ENCODE results near the gene RHCG. TPM values are rescaled to one million over a fixed set of nuclear protein-coding genes. Genes with fewer than 3 reads are reported as not detected.

RHCG gene
- total RNA-seq, 2 experiments from 2014 or later, result not detected

GRCh38 chr15:89500397-89501270 is 4.3 kb upstream of the RHCG start:
- ChIA-PET POLR2A (no interaction called here), CTCF (interaction anchor here (0.9 to 1.7 kb wide), 4 partner anchors 58 to 144 kb away, joined by 3 to 9 read pairs (median 6); no protein-coding TSS in a partner anchor)
- Mint-ChIP-seq H3K27me3 (ENCODE audit: low read depth) (peaks cover 34% of the 10 kb centered on the region), H3K36me3 (ENCODE audit: low read depth) (no peaks in the 10 kb centered on the region), H3K9me3 (ENCODE audit: insufficient read depth) (no peaks in the 10 kb centered on the region), H3K4me3 (no peak overlapping the region), H3K27ac (no peak overlapping the region), H3K4me1 (ENCODE audit: low read depth) (peaks cover 15% of the 10 kb centered on the region)
- no peak for DNase-seq
- peak; percentile 56 for ATAC-seq

DNA sequence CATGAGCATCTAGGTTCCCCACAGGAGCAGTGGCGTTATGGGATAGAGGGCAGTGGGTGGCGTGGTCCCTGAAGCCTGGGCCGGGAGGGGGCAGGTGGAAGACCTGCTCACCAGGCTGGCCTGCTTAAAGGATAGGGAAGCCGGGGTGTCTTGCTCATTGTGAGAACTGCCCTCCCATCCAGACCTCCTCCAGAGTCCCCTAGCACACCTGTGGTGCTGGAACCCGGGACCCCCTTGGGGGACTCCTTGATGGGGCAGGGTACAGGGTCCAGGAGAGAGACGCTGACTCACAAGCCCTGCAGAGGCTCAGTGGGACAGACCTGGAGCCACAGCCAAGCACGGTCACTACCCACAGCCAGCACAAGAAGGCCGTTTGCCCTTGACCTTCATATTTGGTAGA is 2.8 kb upstream of the RHCG start:
- ChIA-PET CTCF (no interaction called here), POLR2A (no interaction called here)
- Mint-ChIP-seq H3K36me3 (ENCODE audit: low read depth) (no peaks in the 10 kb centered on the region), H3K4me3 (no peak overlapping the region), H3K27me3 (ENCODE audit: low read depth) (peaks cover 35% of the 10 kb centered on the region), H3K27ac (no peak overlapping the region), H3K4me1 (ENCODE audit: low read depth) (peaks cover 18% of the 10 kb centered on the region), H3K9me3 (ENCODE audit: insufficient read depth) (no peaks in the 10 kb centered on the region)
- DNase-seq (no peak), ATAC-seq (no peak)

DNA sequence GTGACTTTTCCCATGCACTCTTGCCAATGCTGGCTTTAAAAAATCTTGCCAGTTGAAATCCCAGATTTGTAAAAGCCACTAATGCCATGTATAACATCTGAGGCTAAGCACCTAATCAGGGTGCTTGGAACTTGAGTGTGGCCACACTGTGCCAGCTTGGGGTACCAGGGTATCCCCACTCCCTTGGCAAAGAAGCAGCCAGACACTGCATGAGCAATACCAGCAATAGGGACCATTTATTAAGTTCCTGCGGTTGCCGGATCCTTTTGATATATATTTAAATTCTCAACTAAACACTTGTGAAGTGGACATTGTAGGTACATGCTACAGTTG is 2.2 kb upstream of the RHCG start:
- H3K27ac Mint-ChIP-seq, result no peak overlapping the region
- H3K4me1 Mint-ChIP-seq (ENCODE audit: low read depth), result peaks cover 18% of the 10 kb centered on the region
- H3K4me3 Mint-ChIP-seq, result no peak overlapping the region
- peaks cover 35% of the 10 kb centered on the region for H3K27me3 Mint-ChIP-seq (ENCODE audit: low read depth)
- ChIA-PET CTCF (no interaction called here), POLR2A (no interaction called here)
- H3K9me3 Mint-ChIP-seq (ENCODE audit: insufficient read depth), result no peaks in the 10 kb centered on the region
- DNase-seq (no peak), ATAC-seq (no peak)
- no peaks in the 10 kb centered on the region for H3K36me3 Mint-ChIP-seq (ENCODE audit: low read depth)

- DNase-seq, result no peak
- peaks cover 18% of the 10 kb centered on the region for H3K4me1 Mint-ChIP-seq (ENCODE audit: low read depth)
- no peaks in the 10 kb centered on the region for H3K36me3 Mint-ChIP-seq (ENCODE audit: low read depth)
- ChIA-PET CTCF (no interaction called here), POLR2A (no interaction called here)
- ATAC-seq, result no peak
- no peaks in the 10 kb centered on the region for H3K9me3 Mint-ChIP-seq (ENCODE audit: insufficient read depth)
- no peak overlapping the region for H3K4me3 Mint-ChIP-seq
- H3K27me3 Mint-ChIP-seq (ENCODE audit: low read depth), result peaks cover 35% of the 10 kb centered on the region
- H3K27ac Mint-ChIP-seq, result no peak overlapping the region
Measured at GRCh38 chr15:89497231-89497630, 848 bp upstream of the RHCG start.

DNA sequence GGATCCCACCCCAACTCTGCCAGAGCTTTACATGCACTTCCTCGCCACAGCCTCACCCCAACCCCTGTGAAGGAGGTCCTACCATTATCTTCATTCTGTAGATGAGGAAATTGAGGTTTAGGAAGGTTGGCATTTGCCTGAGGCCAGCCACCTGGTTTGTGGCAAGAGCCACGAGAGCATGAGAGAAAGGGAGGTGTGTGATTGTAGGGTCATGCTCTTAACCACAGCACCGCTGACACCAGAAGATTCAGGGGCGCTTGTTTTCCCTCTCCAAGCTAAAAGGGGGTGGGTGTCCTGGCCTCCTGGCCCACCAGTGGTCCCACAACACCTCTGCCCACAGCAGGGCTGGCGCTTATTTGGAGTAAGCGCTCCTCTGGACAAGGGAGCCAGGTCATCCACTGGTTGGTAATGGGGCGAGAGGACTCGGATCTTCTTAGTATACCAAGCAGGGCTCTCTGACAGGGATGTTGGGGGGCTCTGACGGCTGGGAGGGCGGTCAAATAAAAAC is 691 bp downstream of the RHCG start:
- H3K27me3 Mint-ChIP-seq (ENCODE audit: low read depth), result peaks cover 35% of the 10 kb centered on the region
- CTCF ChIA-PET, result no interaction called here
- no peak for DNase-seq
- no peak overlapping the region for H3K4me3 Mint-ChIP-seq
- POLR2A ChIA-PET, result no interaction called here
- H3K36me3 Mint-ChIP-seq (ENCODE audit: low read depth), result no peaks in the 10 kb centered on the region
- H3K27ac Mint-ChIP-seq, result no peak overlapping the region
- H3K9me3 Mint-ChIP-seq (ENCODE audit: insufficient read depth), result no peaks in the 10 kb centered on the region
- peak; percentile 28 for ATAC-seq
- peaks cover 13% of the 10 kb centered on the region for H3K4me1 Mint-ChIP-seq (ENCODE audit: low read depth)

DNA sequence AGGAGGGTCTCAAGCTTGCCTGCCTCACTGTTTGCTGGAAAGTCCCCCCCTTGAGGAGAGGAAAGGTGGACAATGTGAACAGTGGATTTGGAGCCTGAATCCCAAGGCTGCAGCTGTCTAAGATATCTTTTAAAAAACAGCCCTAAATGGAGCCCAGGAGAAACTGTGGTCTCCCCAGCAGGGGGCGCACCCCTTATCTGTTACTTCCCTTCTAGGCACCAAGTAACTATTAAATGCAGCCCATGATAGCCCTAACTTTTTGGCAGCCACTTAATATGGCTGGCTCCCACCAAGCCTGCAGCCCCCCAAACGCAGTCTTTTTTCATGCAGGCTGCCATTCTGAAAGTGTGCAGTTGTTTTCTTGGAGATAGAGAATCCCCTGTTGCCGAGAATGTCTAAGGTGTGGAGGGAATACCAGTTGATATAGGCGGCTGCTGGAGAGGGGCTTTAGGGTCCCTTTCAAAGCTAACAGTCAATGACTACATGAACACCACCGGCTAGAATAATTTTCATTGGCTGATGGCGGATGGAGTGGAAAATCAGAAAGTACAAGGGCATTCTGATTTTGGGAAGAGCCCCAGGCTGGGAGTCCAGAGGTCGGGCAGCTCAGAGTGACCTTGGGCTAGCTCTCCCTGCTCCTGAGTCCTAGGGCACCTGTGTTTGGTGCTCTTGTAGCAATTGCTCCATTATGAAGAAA is 1.3 kb downstream of the RHCG start:
- no peak overlapping the region for H3K4me3 Mint-ChIP-seq
- peaks cover 12% of the 10 kb centered on the region for H3K4me1 Mint-ChIP-seq (ENCODE audit: low read depth)
- H3K27ac Mint-ChIP-seq, result no peak overlapping the region
- POLR2A ChIA-PET, result no interaction called here
- no peaks in the 10 kb centered on the region for H3K36me3 Mint-ChIP-seq (ENCODE audit: low read depth)
- H3K27me3 Mint-ChIP-seq (ENCODE audit: low read depth), result peaks cover 35% of the 10 kb centered on the region
- H3K9me3 Mint-ChIP-seq (ENCODE audit: insufficient read depth), result no peaks in the 10 kb centered on the region
- CTCF ChIA-PET, result no interaction called here
- DNase-seq, result peak; percentile 52
- ATAC-seq, result no peak

DNA sequence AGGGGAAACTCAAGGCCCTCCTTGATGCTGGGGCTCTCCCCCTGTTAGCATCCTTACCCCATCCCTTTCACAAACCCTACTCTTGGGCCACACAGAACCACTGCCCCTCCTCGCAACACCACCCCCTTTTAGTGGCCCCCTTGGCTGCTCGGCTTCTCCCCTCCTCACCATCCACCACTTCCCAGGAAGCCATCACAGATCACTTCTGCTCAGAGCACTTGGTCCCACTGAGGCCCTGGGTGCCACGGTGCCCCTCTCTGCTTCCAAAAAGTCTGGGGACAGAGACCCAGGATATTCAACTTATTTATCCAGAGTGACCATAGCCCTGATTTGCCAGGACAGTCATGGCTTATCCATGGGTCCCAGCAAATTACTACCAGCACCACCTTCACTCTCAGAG is 2.4 kb downstream of the RHCG start:
- DNase-seq (no peak), ATAC-seq (no peak)
- H3K36me3 Mint-ChIP-seq (ENCODE audit: low read depth), result no peaks in the 10 kb centered on the region
- CTCF ChIA-PET, result interaction anchor here (1.2 kb wide), 1 partner anchor 61 kb away, joined by 3 read pairs; no protein-coding TSS in a partner anchor
- no peaks in the 10 kb centered on the region for H3K9me3 Mint-ChIP-seq (ENCODE audit: insufficient read depth)
- no peak overlapping the region for H3K27ac Mint-ChIP-seq
- H3K27me3 Mint-ChIP-seq (ENCODE audit: low read depth), result peaks cover 31% of the 10 kb centered on the region
- POLR2A ChIA-PET, result no interaction called here
- H3K4me3 Mint-ChIP-seq, result no peak overlapping the region
- peaks cover 12% of the 10 kb centered on the region for H3K4me1 Mint-ChIP-seq (ENCODE audit: low read depth)

GRCh38 chr15:89492934-89493631 is 3.3 kb downstream of the RHCG start:
- H3K4me1 Mint-ChIP-seq (ENCODE audit: low read depth), result peaks cover 12% of the 10 kb centered on the region
- no peak overlapping the region for H3K27ac Mint-ChIP-seq
- CTCF ChIA-PET, result interaction anchor here (0.6 to 1.2 kb wide), 2 partner anchors 61 to 153 kb away, joined by 3 read pairs; no protein-coding TSS in a partner anchor
- POLR2A ChIA-PET, result no interaction called here
- no peak for DNase-seq
- no peaks in the 10 kb centered on the region for H3K9me3 Mint-ChIP-seq (ENCODE audit: insufficient read depth)
- H3K36me3 Mint-ChIP-seq (ENCODE audit: low read depth), result no peaks in the 10 kb centered on the region
- H3K27me3 Mint-ChIP-seq (ENCODE audit: low read depth), result peaks cover 22% of the 10 kb centered on the region
- ATAC-seq, result no peak
- H3K4me3 Mint-ChIP-seq, result no peak overlapping the region

GRCh38 chr15:89492111-89492641 is 4.2 kb downstream of the RHCG start:
- DNase-seq (no peak), ATAC-seq (no peak)
- Mint-ChIP-seq H3K4me3 (no peak overlapping the region), H3K27me3 (ENCODE audit: low read depth) (peaks cover 27% of the 10 kb centered on the region), H3K27ac (no peak overlapping the region), H3K4me1 (ENCODE audit: low read depth) (peaks cover 12% of the 10 kb centered on the region), H3K36me3 (ENCODE audit: low read depth) (no peaks in the 10 kb centered on the region), H3K9me3 (ENCODE audit: insufficient read depth) (no peaks in the 10 kb centered on the region)
- ChIA-PET CTCF (no interaction called here), POLR2A (no interaction called here)

DNA sequence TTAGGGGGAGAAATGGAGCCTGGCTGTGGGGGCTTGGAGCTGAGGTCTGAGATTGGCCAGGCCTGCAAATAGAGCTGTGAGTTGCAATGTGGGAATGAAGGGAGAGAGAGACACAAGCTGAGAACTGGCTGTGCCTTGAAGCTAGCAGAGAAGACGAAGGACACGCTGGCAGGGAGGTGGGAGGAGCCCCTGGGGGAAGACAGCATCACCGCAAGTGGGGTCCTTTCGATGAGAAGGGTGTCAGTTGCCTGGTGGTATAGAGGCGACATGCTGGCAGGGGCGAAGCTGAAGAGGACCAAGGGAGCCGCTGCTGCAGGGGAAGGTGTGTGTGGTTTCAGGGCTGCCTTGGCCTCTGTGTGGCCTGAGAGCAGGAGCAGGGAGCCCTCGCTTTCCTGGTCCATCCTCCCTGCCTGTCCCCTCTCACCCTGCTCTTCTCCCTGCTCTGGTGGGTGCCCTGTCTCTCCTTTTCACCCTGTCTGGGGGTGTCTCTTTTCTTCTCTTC is 5.5 kb downstream of the RHCG start:
- H3K36me3 Mint-ChIP-seq (ENCODE audit: low read depth), result no peaks in the 10 kb centered on the region
- no peak overlapping the region for H3K27ac Mint-ChIP-seq
- peaks cover 21% of the 10 kb centered on the region for H3K27me3 Mint-ChIP-seq (ENCODE audit: low read depth)
- CTCF ChIA-PET, result interaction anchor here (0.6 kb wide), 1 partner anchor 116 kb away, joined by 3 read pairs; no protein-coding TSS in a partner anchor
- POLR2A ChIA-PET, result no interaction called here
- ATAC-seq (no peak), DNase-seq (no peak)
- H3K9me3 Mint-ChIP-seq (ENCODE audit: insufficient read depth), result no peaks in the 10 kb centered on the region
- H3K4me3 Mint-ChIP-seq, result no peak overlapping the region
- H3K4me1 Mint-ChIP-seq (ENCODE audit: low read depth), result peaks cover 10% of the 10 kb centered on the region

GRCh38 chr15:89490081-89490813 is 6.1 kb downstream of the RHCG start:
- ATAC-seq, result no peak
- Mint-ChIP-seq H3K27ac (no peak overlapping the region), H3K4me1 (ENCODE audit: low read depth) (peaks cover 5% of the 10 kb centered on the region), H3K36me3 (ENCODE audit: low read depth) (no peaks in the 10 kb centered on the region), H3K4me3 (no peak overlapping the region), H3K9me3 (ENCODE audit: insufficient read depth) (no peaks in the 10 kb centered on the region), H3K27me3 (ENCODE audit: low read depth) (peaks cover 20% of the 10 kb centered on the region)
- ChIA-PET CTCF (no interaction called here), POLR2A (no interaction called here)
- no peak for DNase-seq

Measured in activated CD8-positive, alpha-beta T cell treated with anti-CD3 and anti-CD28 coated beads, Interleukin-2, amount 10 ng/mL, durations not matched to agents 7 days and 5 days (primary cell).